ENCODE results near the gene KDM2A.

KDM2A gene

GRCh38 chr11:67273260-67273990 is 154.4 kb downstream of the KDM2A start:
- in situ Hi-C loops (cut with HindIII; ENCODE audit: low pct_ligation_motif_present, low sequenced_read_pairs): no loop called here
- no peak overlapping the region for H3K4me3 ChIP-seq (ENCODE audit: low read depth, low read length)
- TF ChIP-seq, protein P1, sequence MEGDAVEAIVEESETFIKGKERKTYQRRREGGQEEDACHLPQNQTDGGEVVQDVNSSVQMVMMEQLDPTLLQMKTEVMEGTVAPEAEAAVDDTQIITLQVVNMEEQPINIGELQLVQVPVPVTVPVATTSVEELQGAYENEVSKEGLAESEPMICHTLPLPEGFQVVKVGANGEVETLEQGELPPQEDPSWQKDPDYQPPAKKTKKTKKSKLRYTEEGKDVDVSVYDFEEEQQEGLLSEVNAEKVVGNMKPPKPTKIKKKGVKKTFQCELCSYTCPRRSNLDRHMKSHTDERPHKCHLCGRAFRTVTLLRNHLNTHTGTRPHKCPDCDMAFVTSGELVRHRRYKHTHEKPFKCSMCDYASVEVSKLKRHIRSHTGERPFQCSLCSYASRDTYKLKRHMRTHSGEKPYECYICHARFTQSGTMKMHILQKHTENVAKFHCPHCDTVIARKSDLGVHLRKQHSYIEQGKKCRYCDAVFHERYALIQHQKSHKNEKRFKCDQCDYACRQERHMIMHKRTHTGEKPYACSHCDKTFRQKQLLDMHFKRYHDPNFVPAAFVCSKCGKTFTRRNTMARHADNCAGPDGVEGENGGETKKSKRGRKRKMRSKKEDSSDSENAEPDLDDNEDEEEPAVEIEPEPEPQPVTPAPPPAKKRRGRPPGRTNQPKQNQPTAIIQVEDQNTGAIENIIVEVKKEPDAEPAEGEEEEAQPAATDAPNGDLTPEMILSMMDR (IDR thresholded peaks at IDR 0.05; ENCODE audit: low read depth, low read length, missing control alignments): no peak
- no peak overlapping the region for H3K27ac ChIP-seq
- H3K27me3 ChIP-seq (replicated peaks): no peaks in the 10 kb centered on the region
- no peak for DNase-seq
- H3K36me3 ChIP-seq (replicated peaks): peaks cover 9% of the 10 kb centered on the region

- Histone ChIP-seq H3K4me3 (ENCODE audit: low read depth, low read length) (no peak overlapping the region), H3K27ac (no peak overlapping the region), H3K36me3 (replicated peaks) (peaks cover 15% of the 10 kb centered on the region), H3K27me3 (replicated peaks) (no peaks in the 10 kb centered on the region)
- TF ChIP-seq, protein P1 (IDR thresholded peaks at IDR 0.05; ENCODE audit: low read depth, low read length, missing control alignments): no peak
- in situ Hi-C loops (cut with HindIII; ENCODE audit: low pct_ligation_motif_present, low sequenced_read_pairs): no loop called here
- DNase-seq: no peak
These were observed 155.9 kb downstream of the KDM2A start for GRCh38 chr11:67274768-67275605.

- DNase-seq: no peak
- TF ChIP-seq, protein P1 (IDR thresholded peaks at IDR 0.05; ENCODE audit: low read depth, low read length, missing control alignments): no peak
- in situ Hi-C loops (cut with HindIII; ENCODE audit: low pct_ligation_motif_present, low sequenced_read_pairs): no loop called here
- no peaks in the 10 kb centered on the region for H3K27me3 ChIP-seq (replicated peaks)
- no peak overlapping the region for H3K27ac ChIP-seq
- H3K4me3 ChIP-seq (ENCODE audit: low read depth, low read length): no peak overlapping the region
- H3K36me3 ChIP-seq (replicated peaks): peaks cover 23% of the 10 kb centered on the region
These were observed 156.7 kb downstream of the KDM2A start for GRCh38 chr11:67275606-67276409.

GRCh38 chr11:67276781-67277230 is 157.7 kb downstream of the KDM2A start:
- TF ChIP-seq, protein P1 (IDR thresholded peaks at IDR 0.05; ENCODE audit: low read depth, low read length, missing control alignments): peak; percentile 55
- H3K27me3 ChIP-seq (replicated peaks): no peaks in the 10 kb centered on the region
- H3K27ac ChIP-seq: peak overlapping the region; percentile 35
- H3K4me3 ChIP-seq (ENCODE audit: low read depth, low read length): no peak overlapping the region
- DNase-seq: no peak
- H3K36me3 ChIP-seq (replicated peaks): peaks cover 29% of the 10 kb centered on the region
- in situ Hi-C loops (cut with HindIII; ENCODE audit: low pct_ligation_motif_present, low sequenced_read_pairs): no loop called here

- in situ Hi-C loops (cut with HindIII; ENCODE audit: low pct_ligation_motif_present, low sequenced_read_pairs): no loop called here
- Histone ChIP-seq H3K27ac (peak overlapping the region; percentile 35), H3K36me3 (replicated peaks) (peaks cover 33% of the 10 kb centered on the region), H3K4me3 (ENCODE audit: low read depth, low read length) (peak overlapping the region; percentile 30), H3K27me3 (replicated peaks) (no peaks in the 10 kb centered on the region)
- TF ChIP-seq, protein P1 (IDR thresholded peaks at IDR 0.05; ENCODE audit: low read depth, low read length, missing control alignments): no peak
- no peak for DNase-seq
These were observed 158.3 kb downstream of the KDM2A start for GRCh38 chr11:67277231-67277961.
